Endothelial cell of umbilical vein (primary cell): ENCODE measurements around the gene STOML1. TPM values are rescaled to one million over a fixed set of nuclear protein-coding genes. Genes with fewer than 3 reads are reported as not detected.

Source experiments
- BruUV-seq: library from RNA; stranded (reverse); fragments of 400-500 nt; replicated peaks from 2 replicates; lab custom pipeline; 2021; lab: Mats Ljungman, UMichigan
- CTCF ChIA-PET: fragments of 300-600, 350-600 bp; sonication (Branson Sonifier 250); formaldehyde crosslinking; loops from one replicate; lab custom pipeline; 2021; ENCODE audit warnings: antibody characterized with exemption, inconsistent platforms; lab: Charles Lee
- POLR2A ChIA-PET: fragments of 300-600, 350-600 bp; sonication (Branson Sonifier 250); formaldehyde crosslinking; loops from one replicate; lab custom pipeline; 2021; ENCODE audit warnings: antibody characterized with exemption, inconsistent platforms; lab: Charles Lee
- DNase-seq: peaks from one replicate; pipeline ENCODE4 v3.0.0-alpha.2; 2011; ENCODE audit warnings: low read depth, low spot score
- FAIRE-seq: peaks from 2 replicates; lab custom pipeline; 2011; peaks lifted over from hg19 to GRCh38; lab: Jason Lieb, UNC
- H2AFZ ChIP-seq: 2 replicates; pipeline ENCODE4 v1.6.0; 2012; ENCODE audit warnings: low read depth, low read length, control low read depth, inconsistent platforms
- H3K27ac ChIP-seq: 2 replicates; pipeline ENCODE4 v1.5.1; 2011; ENCODE audit warnings: low read depth, mild to moderate bottlenecking, control low read depth, low read length, moderate library complexity; ENCODE audit not compliant: insufficient read depth
- H3K27me3 ChIP-seq, 2 experiments: 2 replicates each; pipeline versions ENCODE4 v1.6.0 to v1.6.1; 2011; ENCODE audit warnings: low read length in 2 of 2, mixed read lengths in 1 of 2; ENCODE audit not compliant: control insufficient read depth in 2 of 2, insufficient read depth in 2 of 2
- H3K36me3 ChIP-seq, 2 experiments: 2 replicates in 1 of 2; 3 replicates in 1 of 2; pipeline ENCODE4 v1.5.1; 2011; ENCODE audit warnings: low read length in 2 of 2, mild to moderate bottlenecking in 1 of 2, moderate library complexity in 1 of 2; ENCODE audit not compliant: control insufficient read depth in 2 of 2, insufficient read depth in 2 of 2; ENCODE audit errors: extremely low read depth in 1 of 2
- H3K4me1 ChIP-seq: 3 replicates; pipeline ENCODE4 v1.5.1; 2011; ENCODE audit warnings: mild to moderate bottlenecking, low read length; ENCODE audit not compliant: control insufficient read depth, insufficient read depth; ENCODE audit errors: extremely low read depth
- H3K4me2 ChIP-seq: 2 replicates; pipeline ENCODE4 v1.6.1; 2011; ENCODE audit warnings: low read length, control low read depth, mixed read lengths; ENCODE audit not compliant: insufficient read depth
- H3K4me3 ChIP-seq, 3 experiments: fragments of 200-600 bp in 1 of 3; sonication (generic), shearing (Covaris generic) in 1 of 3; replicated peaks in 1 of 3; 2 replicates each; pipeline ENCODE4 v1.5.1; 2011 to 2016; ENCODE audit warnings: control low read depth in 3 of 3, low read length in 3 of 3, mild to moderate bottlenecking in 2 of 3, inconsistent platforms in 1 of 3, low read depth in 1 of 3, moderate library complexity in 1 of 3; ENCODE audit not compliant: insufficient read depth in 1 of 3
- H3K79me2 ChIP-seq: 2 replicates; pipeline ENCODE4 v1.6.0; 2012; ENCODE audit warnings: low read length, inconsistent platforms; ENCODE audit not compliant: control insufficient read depth, insufficient read depth
- H3K9ac ChIP-seq: replicated peaks from 2 replicates; pipeline ENCODE3; 2011; ENCODE audit warnings: low read length, control low read depth; ENCODE audit not compliant: insufficient read depth; ENCODE audit errors: extremely low read depth
- H3K9me1 ChIP-seq: replicated peaks from 3 replicates; pipeline ENCODE4 v1.6.0; 2011; ENCODE audit warnings: mild to moderate bottlenecking, low read length; ENCODE audit not compliant: control insufficient read depth, insufficient read depth; ENCODE audit errors: extremely low read depth
- H3K9me3 ChIP-seq: replicated peaks from 2 replicates; pipeline ENCODE4 v1.5.1; 2012; ENCODE audit warnings: low read length, inconsistent platforms; ENCODE audit not compliant: control insufficient read depth, insufficient read depth
- H4K20me1 ChIP-seq: replicated peaks from 2 replicates; pipeline ENCODE3; 2011; ENCODE audit warnings: mild to moderate bottlenecking, low read length; ENCODE audit not compliant: control insufficient read depth, insufficient read depth; ENCODE audit errors: extremely low read depth
- EZH2 ChIP-seq: IDR thresholded peaks from 2 replicates; pipeline ENCODE4 v1.6.1; 2012; ENCODE audit warnings: borderline replicate concordance, low read depth, mild to moderate bottlenecking, moderate library complexity, low read length, inconsistent platforms; ENCODE audit not compliant: severe bottlenecking
- FOS ChIP-seq: IDR thresholded peaks from 2 replicates; pipeline ENCODE4 v1.6.1; 2011; ENCODE audit warnings: mild to moderate bottlenecking, low read length, moderate library complexity, borderline replicate concordance; ENCODE audit not compliant: insufficient read depth
- GATA2 ChIP-seq: IDR thresholded peaks from 2 replicates; pipeline ENCODE4 v1.7.0; 2011; ENCODE audit warnings: low read depth, mild to moderate bottlenecking, moderate library complexity, mixed read lengths, low read length; ENCODE audit not compliant: insufficient read length, insufficient read depth
- JUN ChIP-seq: IDR thresholded peaks from 2 replicates; pipeline ENCODE4 v1.6.1; 2011; ENCODE audit warnings: borderline replicate concordance, low read depth; ENCODE audit not compliant: insufficient read length, insufficient read depth
- MYC ChIP-seq: IDR thresholded peaks from one replicate; pipeline ENCODE4 v1.6.1; 2011; ENCODE audit warnings: mild to moderate bottlenecking, low read depth, low read length
- POLR2A ChIP-seq: IDR thresholded peaks from 2 replicates; pipeline ENCODE4 v1.6.1; 2012; ENCODE audit warnings: low read depth, mild to moderate bottlenecking, control low read depth, low read length
- POLR2AphosphoS5 ChIP-seq: IDR thresholded peaks from 2 replicates; pipeline ENCODE4 v1.6.1; 2012; ENCODE audit warnings: low read depth, mild to moderate bottlenecking, control low read depth, low read length, moderate library complexity; ENCODE audit not compliant: insufficient read depth
- dilution Hi-C: fragments of 300-500 bp; cut with MboI; formaldehyde crosslinking; loops from one replicate; pipeline ENCODE4 v1.15.0; 2019; ENCODE audit warnings: low sequenced_read_pairs; ENCODE audit not compliant: extremely low pct_ligation_motif_present
- intact Hi-C: fragments of 100-400 bp; cut with micrococcal nuclease; formaldehyde crosslinking; loops from one replicate; pipeline ENCODE4 v1.10.0; 2022
- polyA plus RNA-seq, 4 experiments: library from polyadenylated mRNA; depleted of rRNA in 3 of 4; stranded (reverse) in 3 of 4; unstranded in 1 of 4; fragments of >200 nt; gene quantifications; 2 replicates each; pipeline versions ENCODE4 v1.2.1 to v1.2.3, GENCODE V29; 2011 to 2012; ENCODE audit warnings: missing spikeins in 1 of 4
- total RNA-seq: library from RNA; stranded (reverse); gene quantifications from 2 replicates; pipeline ENCODE4 v1.2.3, GENCODE V29; 2021
- TF ChIP-seq, protein P1 (sequence below): IDR thresholded peaks from 2 replicates; pipeline ENCODE4 v1.6.1; 2011; ENCODE audit not compliant: insufficient read depth, insufficient read length
- TF ChIP-seq, protein P2 (sequence below), 2 donors: IDR thresholded peaks; 1 replicate in 1 of 2; 2 replicates in 1 of 2; pipeline ENCODE4 v1.5.1; 2011; ENCODE audit warnings: low read length in 2 of 2, mild to moderate bottlenecking in 2 of 2, moderate library complexity in 2 of 2, control low read depth in 1 of 2, inconsistent platforms in 1 of 2, low read depth in 1 of 2; ENCODE audit not compliant: insufficient read depth in 1 of 2; ENCODE audit errors: extremely low read depth in 1 of 2

STOML1 gene
- total and polyA plus RNA-seq, 2 donors (not counting 3 experiments of a cell fraction or from before 2014, with no cell fraction given), result 12.9 to 15.4 TPM

DNA sequence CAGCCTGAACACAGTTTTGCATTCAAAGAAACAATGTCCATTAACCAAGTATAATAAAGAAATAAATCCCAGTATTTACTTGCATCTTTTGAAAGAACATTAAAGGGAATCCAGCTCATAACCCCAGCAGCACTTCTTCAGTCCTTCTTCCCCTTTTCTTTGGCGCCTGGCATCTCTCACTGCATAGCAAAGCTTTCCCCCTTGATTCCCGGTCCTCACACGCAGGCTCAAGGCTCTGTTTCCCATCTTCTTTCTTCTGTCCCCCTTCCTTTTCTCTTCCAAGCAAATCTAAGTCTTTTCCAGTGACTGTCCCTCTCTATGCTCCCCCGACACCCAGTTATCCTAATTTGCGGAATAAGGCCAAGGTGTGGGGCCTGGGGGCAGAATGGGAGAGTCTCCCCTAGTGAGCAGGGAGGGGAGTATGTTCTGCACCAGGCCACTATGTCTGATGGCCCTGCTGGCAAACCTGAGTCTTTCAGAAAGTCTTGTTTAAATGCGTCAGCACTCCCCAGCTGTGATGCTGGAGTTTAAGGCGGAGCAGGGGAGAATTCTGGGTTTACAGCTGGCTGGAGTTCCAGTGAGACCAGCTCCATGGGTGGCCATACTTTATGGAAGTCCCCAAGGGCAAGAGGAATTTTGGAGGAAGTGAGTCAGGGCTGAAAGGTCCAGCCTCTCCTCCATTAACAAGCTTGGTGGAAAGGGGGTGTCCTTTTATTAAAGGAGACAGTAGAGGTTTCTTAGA, 48.2 kb upstream of the STOML1 start:
- TF ChIP-seq FOS (no peak), JUN (no peak), GATA2 (no peak), EZH2 (no peak), POLR2AphosphoS5 (no peak), MYC (no peak), POLR2A (no peak)
- TF ChIP-seq, protein P1, sequence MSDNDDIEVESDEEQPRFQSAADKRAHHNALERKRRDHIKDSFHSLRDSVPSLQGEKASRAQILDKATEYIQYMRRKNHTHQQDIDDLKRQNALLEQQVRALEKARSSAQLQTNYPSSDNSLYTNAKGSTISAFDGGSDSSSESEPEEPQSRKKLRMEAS, result no peak
- TF ChIP-seq, protein P2, sequence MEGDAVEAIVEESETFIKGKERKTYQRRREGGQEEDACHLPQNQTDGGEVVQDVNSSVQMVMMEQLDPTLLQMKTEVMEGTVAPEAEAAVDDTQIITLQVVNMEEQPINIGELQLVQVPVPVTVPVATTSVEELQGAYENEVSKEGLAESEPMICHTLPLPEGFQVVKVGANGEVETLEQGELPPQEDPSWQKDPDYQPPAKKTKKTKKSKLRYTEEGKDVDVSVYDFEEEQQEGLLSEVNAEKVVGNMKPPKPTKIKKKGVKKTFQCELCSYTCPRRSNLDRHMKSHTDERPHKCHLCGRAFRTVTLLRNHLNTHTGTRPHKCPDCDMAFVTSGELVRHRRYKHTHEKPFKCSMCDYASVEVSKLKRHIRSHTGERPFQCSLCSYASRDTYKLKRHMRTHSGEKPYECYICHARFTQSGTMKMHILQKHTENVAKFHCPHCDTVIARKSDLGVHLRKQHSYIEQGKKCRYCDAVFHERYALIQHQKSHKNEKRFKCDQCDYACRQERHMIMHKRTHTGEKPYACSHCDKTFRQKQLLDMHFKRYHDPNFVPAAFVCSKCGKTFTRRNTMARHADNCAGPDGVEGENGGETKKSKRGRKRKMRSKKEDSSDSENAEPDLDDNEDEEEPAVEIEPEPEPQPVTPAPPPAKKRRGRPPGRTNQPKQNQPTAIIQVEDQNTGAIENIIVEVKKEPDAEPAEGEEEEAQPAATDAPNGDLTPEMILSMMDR (IDR thresholded peaks at IDR 0.05; ENCODE audit: extremely low read depth in 1 of 2, insufficient read depth in 1 of 2, low read depth in 1 of 2, low read length in 2 of 2), result no peak
- no peaks in the 10 kb centered on the region for H3K9me1 ChIP-seq
- no peak overlapping the region for H2AFZ ChIP-seq
- peaks cover 0 to 9% of the 10 kb centered on the region in 2 experiments for H3K36me3 ChIP-seq
- peaks cover 9% of the 10 kb centered on the region for H3K4me1 ChIP-seq
- peak overlapping the region; percentile 15 for H3K27ac ChIP-seq
- no peaks in the 10 kb centered on the region for H3K27me3 ChIP-seq
- H3K79me2 ChIP-seq, result no peaks in the 10 kb centered on the region
- no TSS peak for BruUV-seq
- FAIRE-seq (peak; percentile 83), DNase-seq (peak; percentile 40)
- ChIA-PET POLR2A (interaction anchor here (0.6 kb wide), 1 partner anchor 46 kb away, joined by 3 read pairs; the partner anchor contains the start of gene PML), CTCF (interaction anchor here (0.9 to 15.1 kb wide), 12 partner anchors 9 to 94 kb away, joined by 3 to 651 read pairs (median 4); partner anchors contain the start of gene PML)
- dilution Hi-C loops (no loop called here), intact Hi-C loops (no loop called here)
- no peak overlapping the region for H3K4me2 ChIP-seq
- H4K20me1 ChIP-seq, result no peaks in the 10 kb centered on the region
- H3K9me3 ChIP-seq, result no peaks in the 10 kb centered on the region
- H3K9ac ChIP-seq, result no peak overlapping the region
- H3K4me3 ChIP-seq, result no peak overlapping the region
